ENCODE data around the gene ANTXR1. TPM values are rescaled to one million over a fixed set of nuclear protein-coding genes. Genes with fewer than 3 reads are reported as not detected.
"Not testable (repeated sequence)": the region's sequence is repeated elsewhere in the genome, so short reads cannot be mapped to it uniquely, and the experiment has no call there.

The ANTXR1 gene
- polyA plus RNA-seq, 3 donors from 2014 or later, result not detected

DNA sequence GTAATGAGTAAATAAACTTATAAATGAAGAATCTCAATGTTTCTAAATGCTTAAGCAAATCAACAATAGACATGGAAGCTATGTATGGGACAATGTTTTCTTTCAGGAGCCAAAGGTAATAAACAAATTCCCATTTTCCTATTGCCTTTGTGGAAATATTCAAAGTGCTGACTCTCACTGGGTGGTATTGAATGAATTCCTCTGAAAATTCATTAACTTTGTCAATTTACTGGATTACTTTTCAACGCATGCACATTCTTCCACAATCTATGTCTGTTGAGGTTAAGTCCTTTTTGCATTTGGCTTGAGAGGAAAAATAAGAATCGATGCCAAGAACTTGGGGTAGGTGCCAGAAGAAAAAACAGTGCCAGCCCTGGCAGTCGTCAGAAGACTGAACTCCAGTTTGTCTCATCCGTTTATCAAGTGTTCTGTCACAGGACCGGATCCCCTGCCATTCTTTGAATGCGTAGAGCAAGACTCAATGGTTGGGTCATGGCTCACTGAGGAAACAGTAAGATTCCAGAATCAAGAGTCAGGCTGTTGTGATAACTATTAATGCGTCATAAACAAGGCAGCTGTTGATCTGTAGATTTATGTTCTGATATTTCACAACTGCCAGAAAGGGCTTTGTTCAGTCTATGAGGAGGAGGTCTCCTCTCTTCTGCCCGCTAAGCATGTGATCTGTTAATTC lies 240.8 kb downstream of the ANTXR1 start:
- peaks cover 5 to 15% (median 7%) of the 10 kb centered on the region in 6 donors for H3K9me3 Mint-ChIP-seq
- H3K27me3 Mint-ChIP-seq (ENCODE audit: low read depth in 3 of 3), result peaks cover 4 to 15% (median 11%) of the 10 kb centered on the region in 3 donors
- H3K36me3 Mint-ChIP-seq, result no peaks in the 10 kb centered on the region
- no peak overlapping the region for H3K4me3 Mint-ChIP-seq
- no peaks in the 10 kb centered on the region for H3K4me1 Mint-ChIP-seq
- H3K27ac Mint-ChIP-seq, result no peak overlapping the region
- no peak for DNase-seq

DNA sequence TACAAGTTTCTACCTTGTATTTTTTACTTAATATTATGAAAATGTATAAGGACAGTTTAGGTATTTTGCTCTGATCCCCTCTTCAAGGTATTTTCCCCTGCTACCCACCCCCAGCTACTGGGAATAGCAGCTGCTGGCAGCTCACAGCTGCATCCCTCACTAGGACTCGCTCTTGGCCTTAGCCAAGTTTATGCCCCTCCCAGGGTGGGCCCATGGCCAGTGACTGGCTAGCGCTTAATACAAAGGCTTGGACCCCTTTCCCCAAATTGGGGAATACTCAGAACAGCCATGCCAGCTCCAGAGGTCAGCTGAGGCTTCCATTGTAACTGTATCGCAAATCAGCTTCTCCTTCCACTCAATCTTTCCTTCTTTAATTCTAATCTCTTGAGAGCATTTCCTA lies 242.8 kb downstream of the ANTXR1 start:
- H3K9me3 Mint-ChIP-seq, result peaks cover 11 to 33% (median 23%) of the 10 kb centered on the region in 6 donors
- H3K4me1 Mint-ChIP-seq, result no peaks in the 10 kb centered on the region
- H3K27ac Mint-ChIP-seq, result no peak overlapping the region
- H3K36me3 Mint-ChIP-seq, result peaks cover 0 to 6% (median 3%) of the 10 kb centered on the region in 3 donors
- no peak for DNase-seq
- peaks cover under 1 to 15% (median 9%) of the 10 kb centered on the region in 3 donors for H3K27me3 Mint-ChIP-seq (ENCODE audit: low read depth in 3 of 3)
- H3K4me3 Mint-ChIP-seq, result no peak overlapping the region

DNA sequence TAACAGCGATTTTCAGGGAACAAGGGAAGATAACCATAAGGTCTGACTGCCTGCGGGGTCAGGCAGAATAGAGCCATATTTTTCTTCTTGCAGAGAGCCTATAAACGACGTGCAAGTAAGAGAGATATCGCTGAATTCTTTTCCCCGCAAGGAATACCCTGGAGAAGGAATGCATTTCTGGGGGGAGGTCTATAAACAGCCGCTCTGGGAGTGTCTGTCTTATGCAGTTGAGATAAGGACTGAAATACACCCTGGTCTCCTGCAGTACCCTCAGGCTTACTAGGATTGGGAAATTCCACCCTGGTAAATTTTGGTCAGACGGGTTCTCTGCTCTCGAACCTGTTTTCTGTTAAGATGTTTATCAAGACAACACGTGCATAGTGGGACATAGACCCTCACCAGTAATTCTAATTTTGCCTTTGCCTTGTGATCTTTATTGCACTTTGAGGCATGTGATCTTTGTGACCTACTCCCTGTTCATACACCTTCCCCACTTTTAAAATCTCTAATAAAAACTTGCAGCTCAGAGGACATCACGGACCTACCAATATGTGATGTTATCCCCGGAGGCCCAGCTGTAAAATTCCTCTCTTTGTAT lies 247.1 kb downstream of the ANTXR1 start:
- H3K36me3 Mint-ChIP-seq, H3K4me3 Mint-ChIP-seq, DNase-seq, H3K4me1 Mint-ChIP-seq, H3K27ac Mint-ChIP-seq: not testable (repeated sequence)
- Mint-ChIP-seq H3K9me3 (peaks cover 19 to 43% (median 28%) of the 10 kb centered on the region in 6 donors), H3K27me3 (ENCODE audit: low read depth in 3 of 3) (peaks cover 0 to 15% (median 0%) of the 10 kb centered on the region in 3 donors)

DNA sequence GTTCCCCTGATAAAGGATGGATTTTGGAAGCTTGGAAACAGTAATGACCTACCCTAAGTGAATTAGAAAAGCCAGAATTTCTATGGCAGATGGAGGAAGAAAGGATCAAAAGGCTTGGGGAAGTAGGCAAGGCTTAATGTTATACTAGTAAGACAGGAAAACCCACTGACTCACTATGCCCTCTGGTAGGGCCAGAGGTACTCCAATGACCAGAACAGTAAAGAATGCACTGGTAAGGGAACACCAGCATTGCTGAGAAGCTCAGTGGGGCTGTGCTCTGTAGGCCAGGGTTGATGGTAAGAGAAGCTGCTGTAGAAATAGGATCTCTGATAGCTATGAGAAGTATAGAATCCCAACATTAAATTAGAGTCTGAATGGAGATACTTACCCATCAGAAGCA lies 247.7 kb downstream of the ANTXR1 start:
- peaks cover 19 to 43% (median 28%) of the 10 kb centered on the region in 6 donors for H3K9me3 Mint-ChIP-seq
- H3K36me3 Mint-ChIP-seq, result peaks cover 0 to 6% (median 3%) of the 10 kb centered on the region in 3 donors
- DNase-seq, result no peak
- H3K4me1 Mint-ChIP-seq, result no peaks in the 10 kb centered on the region
- no peak overlapping the region for H3K4me3 Mint-ChIP-seq
- H3K27ac Mint-ChIP-seq, result no peak overlapping the region
- peaks cover 0 to 17% (median 0%) of the 10 kb centered on the region in 3 donors for H3K27me3 Mint-ChIP-seq (ENCODE audit: low read depth in 3 of 3)

DNA sequence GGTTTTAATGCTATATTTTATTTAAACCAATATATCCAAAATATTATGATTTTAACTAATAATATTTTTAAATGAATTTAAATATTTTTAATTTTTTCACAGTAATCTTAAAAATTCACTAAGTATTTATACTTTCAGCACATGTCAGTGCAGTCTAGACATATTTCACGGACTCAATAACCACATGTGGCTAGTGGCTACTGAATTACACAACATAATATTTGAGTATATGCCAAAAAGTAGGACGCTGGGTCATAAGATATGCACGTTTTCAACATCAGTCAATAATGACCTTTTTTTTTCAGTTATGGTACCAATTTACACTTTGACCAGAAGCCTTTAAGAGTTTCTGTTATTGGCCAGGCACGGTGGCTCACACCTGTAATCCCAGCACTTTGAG lies 256.4 kb downstream of the ANTXR1 start:
- no peak overlapping the region for H3K27ac Mint-ChIP-seq
- no peak for DNase-seq
- peaks cover 3 to 7% (median 5%) of the 10 kb centered on the region in 3 donors for H3K27me3 Mint-ChIP-seq (ENCODE audit: low read depth in 3 of 3)

DNA sequence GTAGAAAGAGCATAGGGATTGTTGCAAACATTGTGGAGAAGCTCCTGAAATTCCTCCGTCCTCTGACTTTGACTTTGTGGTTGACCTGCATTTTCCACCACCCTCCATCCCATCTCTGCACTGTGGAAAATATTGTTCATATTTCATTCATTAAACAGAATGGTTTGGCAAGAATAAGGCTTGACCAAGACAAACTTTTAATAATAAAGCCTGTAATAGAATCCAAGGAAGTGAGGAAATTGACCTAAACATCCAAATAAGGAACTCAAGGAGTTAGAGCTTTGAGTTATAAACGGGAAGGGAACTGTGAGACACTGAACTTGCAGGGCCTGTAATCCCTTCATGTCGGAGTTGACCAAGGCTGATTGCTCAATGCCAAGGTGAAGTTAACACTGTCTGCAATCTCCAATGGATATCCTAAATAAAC lies 258.9 kb downstream of the ANTXR1 start:
- peaks cover 5 to 8% (median 7%) of the 10 kb centered on the region in 3 donors for H3K27me3 Mint-ChIP-seq (ENCODE audit: low read depth in 3 of 3)
- DNase-seq, result no peak
- H3K27ac Mint-ChIP-seq, result no peak overlapping the region
- peaks cover 0 to 1% (median 0%) of the 10 kb centered on the region in 6 donors for H3K9me3 Mint-ChIP-seq
- H3K4me3 Mint-ChIP-seq, result no peak overlapping the region
- H3K4me1 Mint-ChIP-seq, result no peaks in the 10 kb centered on the region
- H3K36me3 Mint-ChIP-seq, result no peaks in the 10 kb centered on the region

More for the DNA sequence above, 256.4 kb downstream of the ANTXR1 start:
- H3K36me3 Mint-ChIP-seq, result no peaks in the 10 kb centered on the region
- H3K4me3 Mint-ChIP-seq, result no peak overlapping the region
- no peaks in the 10 kb centered on the region for H3K4me1 Mint-ChIP-seq
- peaks cover 0 to 1% (median 0%) of the 10 kb centered on the region in 6 donors for H3K9me3 Mint-ChIP-seq

DNA sequence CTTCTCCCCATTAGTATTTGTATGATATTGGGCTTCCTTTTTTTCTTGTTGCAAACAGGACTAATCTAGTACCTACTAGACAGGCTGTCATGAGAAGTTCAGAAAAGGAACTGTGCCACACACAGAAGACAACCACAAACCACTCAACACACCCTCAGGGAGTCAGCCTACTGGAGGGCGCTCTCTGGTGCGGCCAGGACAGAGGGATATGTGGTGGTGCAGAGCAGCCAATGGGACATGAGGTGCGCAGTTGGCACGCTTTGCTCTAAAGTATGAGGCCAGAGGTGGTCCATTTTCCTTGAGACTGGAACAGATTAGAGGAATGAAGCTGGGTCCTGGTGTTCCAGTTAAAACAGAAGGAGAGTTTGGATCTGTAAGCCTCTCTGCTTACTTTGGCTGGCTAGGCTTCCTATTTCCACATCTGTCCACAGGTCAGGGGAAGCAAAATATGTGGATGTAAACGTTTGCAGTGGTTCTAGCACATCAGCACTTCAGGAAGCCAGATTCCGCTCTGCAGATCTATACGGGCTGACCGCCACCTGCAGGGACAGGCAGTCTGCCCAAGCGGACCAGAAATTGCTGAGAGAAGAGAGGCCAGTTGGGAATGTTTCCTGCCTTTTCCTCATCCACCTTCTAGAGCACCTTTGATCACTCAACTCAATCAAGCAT lies 260.0 kb downstream of the ANTXR1 start:
- peaks cover 5 to 11% (median 8%) of the 10 kb centered on the region in 3 donors for H3K27me3 Mint-ChIP-seq (ENCODE audit: low read depth in 3 of 3)
- H3K27ac Mint-ChIP-seq, result peak overlapping the region in 1 of 6 donors; percentile 24
- H3K36me3 Mint-ChIP-seq, result no peaks in the 10 kb centered on the region
- no peak for DNase-seq
- no peaks in the 10 kb centered on the region for H3K4me1 Mint-ChIP-seq
- no peak overlapping the region for H3K4me3 Mint-ChIP-seq
- peaks cover 0 to 1% (median 0%) of the 10 kb centered on the region in 6 donors for H3K9me3 Mint-ChIP-seq

DNA sequence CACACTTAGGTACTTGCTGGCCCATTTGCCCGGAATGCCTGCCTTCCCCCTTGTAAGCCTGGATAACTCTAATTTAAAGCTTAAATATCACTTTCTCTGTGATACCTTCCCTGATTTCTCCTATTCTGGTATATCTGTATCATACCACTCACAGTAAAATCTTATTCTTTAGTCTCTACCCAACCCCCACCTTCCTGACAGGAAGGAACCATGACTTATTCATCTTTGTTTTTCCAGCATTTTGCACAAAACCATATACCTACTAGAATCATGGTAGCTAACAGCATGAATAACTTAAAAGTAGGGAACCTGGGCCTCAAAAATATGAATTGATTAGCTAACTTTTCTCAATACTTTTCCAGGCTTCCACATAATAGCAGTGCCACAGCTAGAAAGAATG lies 262.5 kb downstream of the ANTXR1 start:
- Mint-ChIP-seq H3K4me1 (no peaks in the 10 kb centered on the region), H3K27me3 (ENCODE audit: low read depth in 3 of 3) (peaks cover 5 to 15% (median 8%) of the 10 kb centered on the region in 3 donors), H3K27ac (no peak overlapping the region), H3K36me3 (no peaks in the 10 kb centered on the region), H3K9me3 (peaks cover 0 to 1% (median 0%) of the 10 kb centered on the region in 6 donors), H3K4me3 (no peak overlapping the region)
- no peak for DNase-seq

DNA sequence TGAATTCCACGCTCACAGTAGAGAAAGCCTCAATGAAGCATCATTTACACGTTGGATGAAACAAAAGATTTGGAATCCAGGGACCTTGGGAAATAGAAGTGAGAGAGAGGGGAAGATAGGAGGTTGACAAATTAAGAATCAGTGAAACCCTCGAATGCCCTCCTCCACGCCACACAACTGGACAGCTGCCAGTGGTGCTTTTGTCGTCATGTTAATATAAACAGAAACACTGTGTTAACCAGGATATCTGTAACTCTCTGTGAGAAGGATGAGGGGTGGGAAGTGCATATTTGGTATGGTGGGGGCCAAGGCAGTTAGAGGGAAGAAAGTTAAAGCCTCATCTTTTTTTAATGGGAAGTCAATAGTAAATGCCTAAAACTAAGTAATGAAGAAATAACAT lies 265.4 kb downstream of the ANTXR1 start:
- Mint-ChIP-seq H3K4me1 (no peaks in the 10 kb centered on the region), H3K36me3 (no peaks in the 10 kb centered on the region), H3K9me3 (peaks cover 0 to 3% (median 0%) of the 10 kb centered on the region in 6 donors), H3K27me3 (ENCODE audit: low read depth in 3 of 3) (peaks cover 7 to 16% (median 12%) of the 10 kb centered on the region in 3 donors), H3K4me3 (no peak overlapping the region), H3K27ac (no peak overlapping the region)
- DNase-seq, result no peak

DNA sequence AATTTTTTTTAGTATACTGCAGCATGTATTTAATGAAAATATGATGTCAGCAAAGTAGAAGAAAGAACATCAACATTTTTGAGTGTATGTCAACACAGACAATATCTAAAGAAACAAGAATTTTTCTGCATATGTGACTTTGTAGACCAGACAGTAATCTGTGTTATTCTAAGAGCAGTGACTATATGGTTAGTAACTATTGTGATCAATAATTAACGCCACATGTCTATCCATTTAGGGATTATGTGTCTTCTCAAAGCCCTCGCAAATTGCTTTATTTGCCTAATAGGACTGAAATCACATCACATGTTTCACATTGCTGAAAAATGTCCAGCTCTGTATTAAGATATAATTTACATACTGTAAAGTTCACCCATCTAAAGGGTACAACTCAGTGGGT lies 266.2 kb downstream of the ANTXR1 start:
- H3K27me3 Mint-ChIP-seq (ENCODE audit: low read depth in 3 of 3), result peaks cover 7 to 13% (median 10%) of the 10 kb centered on the region in 3 donors
- H3K27ac Mint-ChIP-seq, result no peak overlapping the region
- H3K4me1 Mint-ChIP-seq, result no peaks in the 10 kb centered on the region
- DNase-seq, result no peak
- no peak overlapping the region for H3K4me3 Mint-ChIP-seq
- H3K9me3 Mint-ChIP-seq, result peaks cover 0 to 2% (median 0%) of the 10 kb centered on the region in 6 donors
- no peaks in the 10 kb centered on the region for H3K36me3 Mint-ChIP-seq

DNA sequence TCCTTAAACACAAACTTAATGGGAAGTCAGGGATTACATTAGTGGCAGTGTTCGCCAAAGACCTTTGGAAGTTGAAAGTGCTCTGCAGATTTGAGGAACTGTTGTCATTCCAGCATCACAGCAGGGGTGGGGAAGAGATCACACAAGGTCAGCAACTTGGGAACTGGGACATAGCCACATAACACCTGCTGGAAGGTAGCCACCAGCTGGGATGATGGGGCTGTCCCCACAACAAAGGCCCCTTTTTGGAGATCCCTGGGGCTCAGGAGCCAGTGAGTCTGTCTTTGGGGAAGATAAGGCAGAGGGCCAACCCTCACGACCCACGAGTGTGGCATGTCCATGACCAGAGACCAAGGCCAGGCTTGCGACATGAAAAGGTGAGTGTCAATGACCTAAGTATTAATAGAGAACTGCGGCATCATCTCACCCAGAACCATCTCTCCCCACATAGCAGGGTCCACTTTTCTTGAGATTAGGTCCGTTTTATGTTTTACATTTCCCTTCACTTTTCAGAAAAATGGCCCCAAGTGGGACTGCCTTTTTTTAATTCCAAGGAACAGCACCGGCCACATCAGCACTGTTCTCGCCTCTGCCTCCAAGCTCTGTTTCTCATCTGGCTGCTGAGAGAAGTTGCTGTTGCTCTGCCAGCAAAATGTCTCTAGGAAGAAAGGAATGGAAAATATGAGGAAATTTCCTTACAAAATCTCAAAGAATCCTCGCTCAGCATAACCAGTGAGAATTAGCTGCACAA lies 267.1 kb downstream of the ANTXR1 start:
- Mint-ChIP-seq H3K27me3 (ENCODE audit: low read depth in 3 of 3) (peaks cover 7 to 13% (median 7%) of the 10 kb centered on the region in 3 donors), H3K4me1 (no peaks in the 10 kb centered on the region), H3K36me3 (no peaks in the 10 kb centered on the region), H3K27ac (no peak overlapping the region), H3K4me3 (no peak overlapping the region), H3K9me3 (peaks cover 0 to 2% (median 0%) of the 10 kb centered on the region in 6 donors)
- no peak for DNase-seq

DNA sequence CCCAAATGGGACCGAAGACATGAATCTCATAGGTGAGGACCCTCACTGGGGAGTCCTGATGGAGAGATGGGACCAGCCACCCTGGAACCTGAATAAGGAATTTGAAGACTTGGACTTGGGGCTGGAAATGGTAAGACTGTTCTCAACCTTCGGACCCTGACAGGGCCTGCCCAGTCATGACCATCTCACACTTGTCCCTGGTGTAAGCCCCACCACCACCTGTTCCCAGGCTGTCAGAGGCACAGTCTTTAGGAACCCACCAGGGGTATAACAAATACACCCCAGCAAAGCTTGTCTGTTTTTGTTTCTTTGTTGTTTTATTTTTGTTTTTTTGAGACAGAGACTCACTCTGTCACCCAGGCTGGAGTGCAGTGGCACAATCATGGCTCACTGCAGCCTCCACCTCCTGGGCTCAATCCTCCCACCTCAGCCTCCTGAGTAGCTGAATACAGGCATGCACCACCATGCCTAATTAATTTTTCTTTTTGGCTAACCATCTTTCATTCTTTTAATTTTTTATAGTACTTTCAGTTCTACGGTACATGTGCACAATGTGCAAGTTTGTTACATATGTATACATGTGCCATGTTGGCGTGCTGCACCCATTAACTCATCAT lies 267.9 kb downstream of the ANTXR1 start:
- H3K9me3 Mint-ChIP-seq, result peaks cover 0 to 2% (median 0%) of the 10 kb centered on the region in 6 donors
- H3K4me1 Mint-ChIP-seq, result no peaks in the 10 kb centered on the region
- peaks cover 5 to 13% (median 7%) of the 10 kb centered on the region in 3 donors for H3K27me3 Mint-ChIP-seq (ENCODE audit: low read depth in 3 of 3)
- no peak overlapping the region for H3K4me3 Mint-ChIP-seq
- no peaks in the 10 kb centered on the region for H3K36me3 Mint-ChIP-seq
- DNase-seq, result no peak
- H3K27ac Mint-ChIP-seq, result no peak overlapping the region

DNA sequence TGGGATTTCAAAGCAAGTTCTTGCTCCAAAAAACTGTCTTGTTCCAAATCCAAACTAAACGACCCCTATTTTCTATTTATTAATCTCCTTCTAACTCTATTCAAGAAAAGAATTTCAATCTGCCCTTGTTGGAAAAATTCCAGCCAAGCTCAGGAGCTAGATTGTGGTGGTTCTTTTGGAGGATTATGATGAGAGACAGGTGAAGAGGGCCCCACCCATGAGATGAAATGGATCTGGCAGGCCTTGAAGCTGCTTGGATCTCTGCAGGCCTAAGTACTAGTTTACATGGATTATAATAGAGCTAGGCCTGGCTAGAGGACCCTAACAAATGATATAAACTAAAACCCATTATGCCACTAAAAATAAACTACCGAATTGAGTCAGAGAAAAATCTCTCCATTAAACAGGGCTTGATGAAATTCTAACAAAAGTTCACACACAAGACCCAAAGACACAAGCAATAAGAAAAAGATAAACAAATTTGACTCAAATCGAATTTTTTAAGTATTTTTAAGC lies 272.5 kb downstream of the ANTXR1 start:
- Mint-ChIP-seq H3K4me3 (no peak overlapping the region), H3K27me3 (ENCODE audit: low read depth in 3 of 3) (peaks cover 4 to 6% (median 4%) of the 10 kb centered on the region in 3 donors), H3K36me3 (no peaks in the 10 kb centered on the region), H3K27ac (no peak overlapping the region), H3K9me3 (peaks cover 0 to 2% (median 0%) of the 10 kb centered on the region in 6 donors), H3K4me1 (no peaks in the 10 kb centered on the region)
- DNase-seq, result no peak

Data from immature natural killer cell (primary cell).